CD4-positive, alpha-beta T cell treated with Interferon alpha-2 for 1 hour (primary cell): ENCODE measurements around the gene NXF3.
A peak's percentile ranks its signal among the peaks of the same experiment; 100 is the strongest.
"Not testable (repeated sequence)": the region's sequence is repeated elsewhere in the genome, so short reads cannot be mapped to it uniquely, and the experiment has no call there.

Experiments
- DNase-seq, 2 donors: peaks; one replicate each; pipeline ENCODE4 v3.0.0-alpha.2; 2020 to 2022

The NXF3 gene

DNA sequence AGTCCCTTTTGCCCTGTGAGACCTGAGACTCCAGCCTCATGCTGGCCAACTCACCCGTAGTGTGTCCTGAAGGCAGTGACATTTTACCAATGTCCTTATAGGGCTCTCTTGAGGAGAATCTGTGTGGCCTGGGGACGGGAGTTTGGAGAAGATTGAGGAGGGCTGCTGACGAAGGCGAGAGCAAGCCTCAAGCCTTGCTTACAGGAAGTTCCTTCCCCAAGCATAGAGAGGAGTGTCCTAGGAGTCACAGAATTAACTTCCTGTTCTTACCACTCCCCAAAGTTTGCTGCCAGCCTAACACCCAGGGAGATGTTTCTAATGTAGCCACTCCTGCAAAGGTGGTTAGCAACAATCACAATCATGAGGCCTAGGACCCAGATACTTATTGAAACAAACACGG is at the start of gene NXF3:
Gene NXF3 (minus strand): TSS at position 202 of the 400 bp plus-strand sequence. CDS start 120 bp downstream, at position 82.
- DNase-seq = no peak

GRCh38 chrX:103136528-103136927 is 43.6 kb upstream of the NXF3 start:
- not testable (repeated sequence) for DNase-seq

GRCh38 chrX:103124284-103124683 is 31.3 kb upstream of the NXF3 start:
- no peak for DNase-seq

- no peak for DNase-seq
Measured at GRCh38 chrX:103120748-103121147, 27.8 kb upstream of the NXF3 start.

DNA sequence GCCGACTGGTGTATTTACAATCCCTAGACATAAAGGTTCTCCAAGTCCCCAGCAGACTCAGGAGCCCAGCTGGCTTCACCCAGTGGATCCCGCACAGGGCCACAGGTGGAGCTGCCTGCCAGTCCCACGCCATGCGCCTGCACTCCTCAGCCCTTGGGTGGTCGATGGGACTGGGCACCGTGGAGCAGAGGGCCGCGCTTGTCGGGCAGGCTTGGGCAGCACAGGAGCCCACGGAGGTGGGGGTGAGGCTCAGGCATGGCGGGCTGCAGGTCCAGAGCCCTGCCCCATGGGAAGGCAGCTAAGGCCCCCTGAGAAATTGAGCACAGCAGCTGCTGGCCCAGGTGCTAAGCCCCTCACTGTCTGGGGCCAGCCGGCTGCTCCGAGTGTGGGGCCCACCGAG is 24.0 kb upstream of the NXF3 start:
- DNase-seq = not testable (repeated sequence)

DNA sequence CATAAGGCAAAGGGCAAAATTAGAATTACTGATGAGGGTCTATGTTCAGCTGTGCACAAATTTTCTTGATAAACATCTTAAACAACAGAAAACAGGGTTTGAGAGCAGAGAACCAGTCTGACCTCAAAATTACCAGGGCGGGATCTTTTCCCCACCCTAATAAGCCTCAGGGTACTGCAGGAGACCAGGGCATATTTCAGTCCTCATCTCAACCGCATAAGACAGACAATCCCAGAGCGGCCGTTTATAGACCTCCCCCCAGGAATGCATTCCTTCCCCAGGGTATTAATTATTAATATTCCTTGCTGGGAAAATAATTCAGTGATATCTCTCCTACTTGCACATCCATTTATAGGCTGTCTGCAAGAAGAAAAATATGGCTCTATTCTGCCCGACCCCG is 16.6 kb upstream of the NXF3 start:
- not testable (repeated sequence) for DNase-seq

DNA sequence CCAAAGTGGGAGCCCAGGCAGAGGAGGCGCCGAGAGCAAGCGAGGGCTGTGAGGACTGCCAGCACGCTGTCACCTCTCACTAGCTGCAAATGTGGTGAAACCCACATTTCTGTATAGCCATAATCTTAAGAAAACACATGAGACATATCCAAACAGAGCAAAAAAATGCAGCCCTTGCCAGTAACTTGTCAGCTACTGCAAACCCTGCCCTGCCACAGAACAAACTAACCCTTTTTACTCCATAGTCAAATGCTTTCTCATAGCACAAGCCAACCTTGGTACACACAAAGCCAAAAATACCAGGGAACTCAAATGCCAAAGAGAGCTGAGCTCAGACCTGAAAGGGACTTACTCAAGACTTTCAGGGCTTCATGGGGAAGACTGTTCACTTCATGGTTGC is 14.9 kb upstream of the NXF3 start:
- no peak for DNase-seq

DNA sequence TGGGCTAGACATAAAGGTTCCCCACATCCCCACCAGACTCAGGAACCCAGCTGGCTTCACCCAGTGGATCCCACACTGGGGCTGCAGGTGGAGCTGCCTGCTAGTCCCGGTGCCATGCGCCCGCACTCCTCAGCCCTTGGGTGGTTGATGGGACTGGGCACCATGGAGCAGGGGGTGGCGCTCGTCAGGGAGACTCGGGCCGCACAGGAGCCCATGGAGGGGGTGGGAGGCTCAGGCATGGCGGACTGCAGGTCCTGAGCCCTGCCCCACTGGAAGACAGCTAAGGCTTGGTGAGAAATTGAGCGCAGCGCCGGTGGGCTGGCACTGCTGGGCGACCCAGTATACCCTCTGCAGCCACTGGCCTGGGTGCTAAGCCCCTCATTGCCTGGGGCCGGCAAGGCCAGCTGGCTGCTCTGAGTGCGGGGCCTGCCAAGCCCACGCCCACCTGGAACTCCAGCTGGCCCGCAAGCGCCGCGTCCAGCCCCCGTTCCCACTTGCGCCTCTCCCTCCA is 14.3 kb upstream of the NXF3 start:
- not testable (repeated sequence) for DNase-seq

- not testable (repeated sequence) for DNase-seq
Measured at GRCh38 chrX:103104370-103104769, 11.4 kb upstream of the NXF3 start.

GRCh38 chrX:103103866-103104265 is 10.9 kb upstream of the NXF3 start:
- not testable (repeated sequence) for DNase-seq

DNA sequence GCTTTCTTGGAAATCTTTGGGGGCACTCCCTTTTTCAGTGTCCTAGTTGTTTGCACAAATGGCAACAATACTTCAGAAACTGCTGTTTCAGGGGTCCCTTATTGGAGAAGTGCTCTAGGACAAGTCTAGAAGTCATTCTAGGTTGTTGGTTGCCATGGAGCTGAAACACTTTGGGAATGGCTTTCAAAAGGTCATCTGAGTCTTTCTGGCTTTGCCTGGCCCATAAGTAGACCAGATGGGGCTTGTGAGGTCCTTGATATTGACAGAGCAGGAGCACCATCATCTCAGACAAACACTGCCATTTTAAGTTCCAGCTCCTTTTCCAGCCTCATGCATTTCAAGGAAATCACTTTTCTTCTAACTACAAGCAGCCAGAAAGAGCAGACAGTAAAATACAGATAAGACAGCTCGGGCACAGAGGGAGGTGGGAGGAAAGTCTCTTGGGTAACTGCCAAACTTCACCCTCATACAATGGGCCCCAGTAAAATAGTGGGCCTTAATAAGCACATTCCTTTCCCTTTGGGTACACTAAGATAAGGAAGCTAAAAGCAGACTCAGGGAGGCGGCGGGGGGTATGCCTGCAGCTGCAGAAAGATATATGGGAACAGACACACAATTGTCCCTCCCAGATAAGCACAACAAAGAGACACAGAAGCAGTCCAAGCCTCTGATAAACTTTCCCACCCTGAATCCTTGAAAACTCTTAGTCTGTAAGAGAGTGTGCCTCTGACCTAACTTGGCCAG is 8.5 kb upstream of the NXF3 start:
- DNase-seq = no peak

DNA sequence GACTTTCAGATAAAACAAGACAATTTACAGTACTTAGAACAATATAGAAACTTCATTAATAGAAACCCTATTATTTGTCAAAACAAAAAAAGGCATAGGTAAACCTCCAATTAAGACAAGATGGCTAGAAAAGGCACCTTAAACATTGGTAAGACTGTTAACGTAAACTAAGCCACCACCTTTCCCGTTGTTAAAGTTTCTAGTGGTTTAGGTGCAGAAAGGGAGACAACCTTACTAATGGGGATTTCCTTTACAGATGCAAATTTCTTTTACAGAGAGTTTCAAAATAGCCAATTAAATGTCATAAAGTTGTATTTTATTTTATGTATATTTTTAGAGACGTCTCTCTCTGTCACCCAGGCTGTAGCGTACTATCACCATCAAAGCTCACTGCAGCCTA is 7.5 kb upstream of the NXF3 start:
- no peak for DNase-seq

GRCh38 chrX:103099691-103100090 is 6.7 kb upstream of the NXF3 start:
- no peak for DNase-seq

- no peak for DNase-seq
Measured at GRCh38 chrX:103098488-103098887, 5.5 kb upstream of the NXF3 start.

DNA sequence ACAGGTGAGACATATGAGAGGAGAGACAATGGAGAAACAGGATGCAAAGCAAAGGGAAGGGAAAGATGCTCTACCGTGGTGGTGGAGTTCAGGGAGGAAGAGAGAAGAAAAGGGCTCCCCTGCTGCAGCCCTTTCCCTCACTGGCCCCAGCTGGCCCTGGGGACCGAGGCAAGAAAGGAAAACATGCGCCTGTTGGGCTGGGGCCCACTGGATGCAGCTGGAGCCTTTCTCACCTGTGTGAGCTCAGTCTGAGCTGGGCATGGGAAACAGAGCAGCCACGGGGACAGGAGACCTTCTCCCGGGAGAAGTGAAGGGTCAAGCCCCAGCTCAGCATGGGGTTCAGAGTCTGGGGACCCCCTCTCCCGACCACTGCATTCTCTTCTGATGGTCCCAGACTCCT is 11.9 kb downstream of the NXF3 start:
- DNase-seq = no peak

GRCh38 chrX:103073467-103073866 is 19.5 kb downstream of the NXF3 start:
- no peak for DNase-seq

DNA sequence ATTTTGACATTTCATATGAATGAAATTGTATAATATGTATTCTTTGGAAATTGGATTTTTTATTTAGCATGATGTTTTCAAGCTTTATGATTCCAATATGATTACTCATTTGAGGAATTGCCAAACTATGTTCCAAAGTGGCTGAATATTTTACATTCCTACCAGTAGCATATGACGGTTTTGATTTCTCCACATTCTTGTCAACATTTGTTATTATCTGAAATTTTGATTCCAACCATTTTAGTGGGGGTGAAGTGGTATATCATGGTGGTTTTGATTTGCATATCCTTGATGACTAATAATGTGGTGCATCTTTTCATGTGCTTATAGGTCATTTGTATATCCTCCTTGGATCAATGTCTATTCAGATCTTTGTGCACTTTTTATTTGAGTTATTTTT is 26.3 kb downstream of the NXF3 start:
- no peak for DNase-seq

DNA sequence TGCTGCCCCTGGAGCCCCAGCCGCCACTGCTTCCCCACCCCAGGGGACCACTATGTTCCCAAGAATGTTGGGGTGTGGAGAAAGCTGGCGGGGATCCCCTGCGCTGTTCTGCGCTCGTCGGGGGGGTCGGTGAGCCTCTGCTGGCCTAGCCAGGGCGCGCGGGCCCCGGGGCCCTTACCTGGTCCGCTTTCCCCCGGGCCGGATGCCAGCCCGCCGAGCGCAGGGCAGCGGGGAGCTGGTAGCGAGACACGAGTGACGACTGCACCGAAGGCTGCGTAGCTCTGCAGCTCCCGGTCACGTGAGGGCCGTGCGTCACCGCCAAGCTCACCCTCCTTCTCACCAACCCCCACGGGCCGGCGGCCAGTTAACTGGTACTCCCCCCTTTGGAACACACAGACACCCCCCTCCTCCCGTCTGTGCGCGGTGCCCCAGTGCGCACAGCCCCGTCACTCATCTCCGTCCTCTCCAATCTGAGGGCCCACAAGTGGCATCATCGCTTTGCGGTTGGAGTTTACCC is 29.0 kb downstream of the NXF3 start, which contains the start of gene BEX1:
Gene BEX1 (minus strand): TSS at position 254 of the 517 bp plus-strand sequence. CDS start 897 bp downstream, outside the sequence.
- DNase-seq = peak in 1 of 2 donors; percentile 1

DNA sequence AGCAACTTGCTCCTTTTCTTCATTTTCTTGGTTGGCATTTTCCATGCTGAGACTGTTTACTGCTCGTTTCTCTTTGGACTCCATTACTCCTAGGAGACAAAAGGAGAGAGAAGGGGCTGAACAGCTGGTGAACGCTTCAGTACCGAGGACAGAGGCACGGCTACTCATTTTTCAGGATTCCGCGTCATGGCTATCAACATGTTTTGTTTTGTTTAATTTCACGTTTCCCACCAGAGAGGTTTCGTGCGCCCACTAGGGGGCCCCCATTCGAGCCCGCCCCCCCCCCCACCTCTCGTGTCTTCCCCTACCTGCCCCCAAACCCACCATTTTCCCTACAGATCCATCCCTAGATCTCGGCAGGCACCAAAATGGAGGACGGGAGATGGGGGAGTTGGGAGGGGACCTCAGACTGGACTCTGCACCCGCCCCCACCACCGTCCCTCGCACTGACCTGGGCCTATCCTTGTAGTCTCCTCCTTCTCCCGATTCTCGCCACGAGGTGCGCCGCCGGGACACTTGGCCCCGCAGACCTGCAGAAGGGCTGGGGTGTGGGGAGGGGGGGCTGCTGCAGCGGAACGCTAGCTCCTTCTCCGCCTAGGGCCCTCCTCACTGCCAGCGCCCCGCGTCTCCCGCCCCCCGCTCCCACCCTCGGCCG is 29.6 kb downstream of the NXF3 start:
- no peak for DNase-seq

- no peak for DNase-seq
Measured at GRCh38 chrX:103061486-103061885, 31.5 kb downstream of the NXF3 start.

- DNase-seq = no peak
Measured at GRCh38 chrX:103056902-103057301, 36.0 kb downstream of the NXF3 start.

DNA sequence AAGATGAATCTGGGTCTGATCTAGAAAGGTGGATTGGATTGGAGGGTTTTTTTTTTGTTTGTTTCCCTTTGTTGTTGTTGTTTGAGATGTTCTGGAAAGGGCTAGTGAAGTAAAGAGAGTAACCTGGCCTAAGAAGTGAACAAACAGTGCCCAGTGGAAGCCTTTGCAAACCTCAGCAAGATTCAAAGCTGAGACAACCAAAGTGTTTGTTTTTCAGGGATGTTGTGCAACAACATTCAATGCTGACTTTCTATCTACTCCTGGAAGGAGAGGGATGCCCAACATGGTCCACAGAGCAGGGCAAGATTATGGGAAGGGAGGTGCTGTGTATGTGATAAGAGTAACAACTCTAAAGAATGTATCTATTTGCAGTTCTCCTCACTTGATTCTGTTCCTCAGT is 40.3 kb downstream of the NXF3 start:
- no peak for DNase-seq

DNA sequence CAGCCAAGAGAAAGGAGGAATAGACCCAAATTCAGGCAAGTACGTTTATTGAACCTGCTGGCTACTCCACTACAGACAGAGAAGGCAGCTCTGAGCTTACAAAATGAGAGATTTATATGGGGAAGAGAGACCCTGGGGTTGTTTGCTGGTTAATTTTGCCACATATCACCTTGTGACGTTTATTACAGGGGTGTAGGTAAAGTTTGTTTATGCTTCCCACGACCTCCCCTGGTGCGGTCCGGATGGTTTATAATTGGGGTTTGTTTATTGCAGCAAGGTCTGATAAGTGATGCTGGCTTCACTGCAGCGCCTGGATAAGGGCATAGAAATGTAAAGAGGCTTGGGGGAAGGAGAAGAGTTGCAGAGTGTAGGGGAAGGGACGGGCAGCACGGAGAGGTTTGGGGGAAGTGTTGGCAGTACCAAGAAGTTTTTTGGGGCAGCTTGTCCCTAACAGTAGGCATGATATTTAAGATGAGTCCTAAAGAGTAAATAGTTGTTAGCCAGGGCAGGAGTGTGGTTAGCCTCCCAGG is 41.6 kb downstream of the NXF3 start:
- no peak for DNase-seq

GRCh38 chrX:103033371-103033770 is 59.6 kb downstream of the NXF3 start:
- not testable (repeated sequence) for DNase-seq
